Lower lobe of right lung (tissue), 2 donors: ENCODE data around the gene GRIK4. TPM values are rescaled to one million over a fixed set of nuclear protein-coding genes. Genes with fewer than 3 reads are reported as not detected.

Experiments used
- ATAC-seq, 2 donors: fragments of 200-7000 bp; cut with Tn5 transposase; one replicate each; pipeline ENCODE4 v1.9.1; 2020 to 2022; ENCODE audit warnings: mild to moderate bottlenecking in 2 of 2, moderate library complexity in 2 of 2
- DNase-seq: peaks from one replicate; pipeline ENCODE4 v3.0.0-alpha.2; 2020
- H3K27ac ChIP-seq: fragments of 200-600 bp; one replicate; pipeline ENCODE4 v1.8.0; 2022
- H3K27me3 ChIP-seq: fragments of 200-600 bp; one replicate; pipeline ENCODE4 v1.8.0; 2022; ENCODE audit warnings: low read depth
- H3K36me3 ChIP-seq: fragments of 200-600 bp; one replicate; pipeline ENCODE4 v1.8.0; 2022; ENCODE audit warnings: mild to moderate bottlenecking
- H3K4me1 ChIP-seq: fragments of 200-600 bp; one replicate; pipeline ENCODE4 v1.8.0; 2022
- H3K4me3 ChIP-seq: fragments of 200-600 bp; one replicate; pipeline ENCODE4 v1.8.0; 2022; ENCODE audit warnings: mild to moderate bottlenecking
- H3K9me3 ChIP-seq: fragments of 200-600 bp; one replicate; pipeline ENCODE4 v1.8.0; 2022
- CTCF ChIP-seq: fragments of 200-600 bp; IDR thresholded peaks from one replicate; pipeline ENCODE4 v1.8.0; 2022; ENCODE audit warnings: antibody characterized with exemption, mild to moderate bottlenecking
- intact Hi-C: fragments of 100-400 bp; cut with DNase I; formaldehyde crosslinking; loops from one replicate; pipeline ENCODE4 v1.11.0; 2022
- total RNA-seq: library from RNA; stranded (reverse); fragmentation: NEBNext Ultra II Directional; extraction: Animal tissue kit (Norgen Biotek cat#: 25700); gene quantifications from one replicate; pipeline ENCODE4 v1.2.1, GENCODE V29; 2021
- donor health status: DM: no; HTN: yes; CAD: no; lungs with severe emphysema.

Gene GRIK4
- total RNA-seq, 1 donor from 2014 or later = 2.2 TPM

- TF ChIP-seq CTCF = no peak
- Histone ChIP-seq H3K4me3 (no peak overlapping the region), H3K9me3 (no peaks in the 10 kb centered on the region), H3K27me3 (no peaks in the 10 kb centered on the region), H3K4me1 (no peaks in the 10 kb centered on the region), H3K36me3 (no peaks in the 10 kb centered on the region), H3K27ac (no peak overlapping the region)
- ATAC-seq (no peak), DNase-seq (no peak)
- intact Hi-C loops = no loop called here
Measured at GRCh38 chr11:120964857-120965256, 453.3 kb downstream of the GRIK4 start.

- Histone ChIP-seq H3K4me1 (no peaks in the 10 kb centered on the region), H3K27ac (no peak overlapping the region), H3K4me3 (no peak overlapping the region), H3K9me3 (no peaks in the 10 kb centered on the region), H3K36me3 (no peaks in the 10 kb centered on the region), H3K27me3 (peaks cover 3% of the 10 kb centered on the region)
- ATAC-seq (no peak), DNase-seq (no peak)
- intact Hi-C loops = no loop called here
- no peak for TF ChIP-seq CTCF
Measured at GRCh38 chr11:120966840-120967239, 455.3 kb downstream of the GRIK4 start.

- Histone ChIP-seq H3K36me3 (no peaks in the 10 kb centered on the region), H3K4me1 (no peaks in the 10 kb centered on the region), H3K9me3 (no peaks in the 10 kb centered on the region), H3K4me3 (no peak overlapping the region), H3K27ac (no peak overlapping the region), H3K27me3 (peaks cover 4% of the 10 kb centered on the region)
- intact Hi-C loops = no loop called here
- ATAC-seq (no peak), DNase-seq (no peak)
- TF ChIP-seq CTCF = no peak
Measured at GRCh38 chr11:120969993-120970392, 458.4 kb downstream of the GRIK4 start.

- H3K27ac ChIP-seq = no peak overlapping the region
- no peak for TF ChIP-seq CTCF
- no peak for DNase-seq
- H3K27me3 ChIP-seq = peaks cover 4% of the 10 kb centered on the region
- no peaks in the 10 kb centered on the region for H3K36me3 ChIP-seq
- ATAC-seq = no peak
- intact Hi-C loops = no loop called here
- no peaks in the 10 kb centered on the region for H3K9me3 ChIP-seq
- no peaks in the 10 kb centered on the region for H3K4me1 ChIP-seq
- no peak overlapping the region for H3K4me3 ChIP-seq
Measured at GRCh38 chr11:120971825-120972224, 460.3 kb downstream of the GRIK4 start.

GRCh38 chr11:120972621-120973020, 461.1 kb downstream of the GRIK4 start:
- DNase-seq (no peak), ATAC-seq (no peak)
- Histone ChIP-seq H3K4me1 (no peaks in the 10 kb centered on the region), H3K9me3 (no peaks in the 10 kb centered on the region), H3K27me3 (peaks cover 4% of the 10 kb centered on the region), H3K4me3 (no peak overlapping the region), H3K36me3 (no peaks in the 10 kb centered on the region), H3K27ac (no peak overlapping the region)
- no peak for TF ChIP-seq CTCF
- intact Hi-C loops = no loop called here

- Histone ChIP-seq H3K9me3 (no peaks in the 10 kb centered on the region), H3K4me3 (no peak overlapping the region), H3K4me1 (no peaks in the 10 kb centered on the region), H3K27ac (no peak overlapping the region), H3K36me3 (no peaks in the 10 kb centered on the region), H3K27me3 (peaks cover 4% of the 10 kb centered on the region)
- no peak for DNase-seq
- intact Hi-C loops = no loop called here
- ATAC-seq = no peak
- no peak for TF ChIP-seq CTCF
Measured at GRCh38 chr11:120973501-120973900, 462.0 kb downstream of the GRIK4 start.
